H9 (cell line): ENCODE measurements around the gene LIMA1. TPM values are rescaled to one million over a fixed set of nuclear protein-coding genes. Genes with fewer than 3 reads are reported as not detected.
"Not testable (repeated sequence)": the region's sequence is repeated elsewhere in the genome, so short reads cannot be mapped to it uniquely, and the experiment has no call there.

Experiments
- DNase-seq: peaks from one replicate; pipeline ENCODE4 v3.0.0-alpha.2; 2017
- H2AFZ ChIP-seq: one replicate; pipeline ENCODE4 v1.6.1; 2013; ENCODE audit warnings: mild to moderate bottlenecking, low read length, control low read depth, moderate library complexity
- H2AK5ac ChIP-seq: 2 replicates; pipeline ENCODE4 v1.6.1; 2013; ENCODE audit warnings: low read length, control low read depth, mixed read lengths; ENCODE audit not compliant: insufficient read length
- H2BK120ac ChIP-seq: one replicate; pipeline ENCODE4 v1.6.1; 2013; ENCODE audit warnings: low read depth, mild to moderate bottlenecking, low read length, control low read depth, inconsistent platforms; ENCODE audit not compliant: poor library complexity, severe bottlenecking
- H2BK12ac ChIP-seq: 2 replicates; pipeline ENCODE4 v1.6.1; 2013; ENCODE audit warnings: low read length, control low read depth, mixed read lengths, low read depth; ENCODE audit not compliant: insufficient read length
- H2BK15ac ChIP-seq: 2 replicates; pipeline ENCODE4 v1.6.1; 2013; ENCODE audit warnings: low read depth, low read length, control low read depth
- H2BK20ac ChIP-seq: one replicate; pipeline ENCODE4 v1.6.1; 2013; ENCODE audit warnings: low read depth, mild to moderate bottlenecking, low read length, control low read depth, inconsistent platforms; ENCODE audit not compliant: poor library complexity, severe bottlenecking
- H2BK5ac ChIP-seq: 2 replicates; pipeline ENCODE4 v1.6.1; 2013; ENCODE audit warnings: low read length, control low read depth, mixed read lengths; ENCODE audit not compliant: insufficient read length
- H3K14ac ChIP-seq: 2 replicates; pipeline ENCODE4 v1.6.1; 2013; ENCODE audit warnings: low read length, control low read depth; ENCODE audit not compliant: insufficient read depth
- H3K18ac ChIP-seq: 2 replicates; pipeline ENCODE4 v1.6.1; 2013; ENCODE audit warnings: low read depth, mild to moderate bottlenecking, mixed read lengths, low read length, control low read depth; ENCODE audit not compliant: insufficient read length
- H3K23ac ChIP-seq: 2 replicates; pipeline ENCODE4 v1.6.1; 2013; ENCODE audit warnings: low read length, control low read depth, mixed read lengths, low read depth; ENCODE audit not compliant: insufficient read length
- H3K23me2 ChIP-seq: 2 replicates; pipeline ENCODE4 v1.6.1; 2013; ENCODE audit warnings: low read depth, mild to moderate bottlenecking, mixed read lengths, low read length, control low read depth; ENCODE audit not compliant: insufficient read length, poor library complexity, severe bottlenecking
- H3K27ac ChIP-seq: 2 replicates; pipeline ENCODE4 v1.5.1; 2013; ENCODE audit warnings: low read length, control low read depth, mixed read lengths, low read depth; ENCODE audit not compliant: insufficient read length
- H3K27me3 ChIP-seq: 2 replicates; pipeline ENCODE4 v1.6.1; 2013; ENCODE audit warnings: low read length, control low read depth, inconsistent platforms; ENCODE audit not compliant: insufficient read depth
- H3K4ac ChIP-seq: 2 replicates; pipeline ENCODE4 v1.6.1; 2013; ENCODE audit warnings: low read depth, mild to moderate bottlenecking, control low read depth, inconsistent platforms, low read length, moderate library complexity
- H3K4me1 ChIP-seq: 2 replicates; pipeline ENCODE4 v1.6.1; 2013; ENCODE audit warnings: low read length, control low read depth, inconsistent platforms; ENCODE audit not compliant: insufficient read depth
- H3K4me2 ChIP-seq: 2 replicates; pipeline ENCODE4 v1.6.1; 2013; ENCODE audit warnings: low read length, control low read depth, mixed read lengths; ENCODE audit not compliant: insufficient read length, insufficient read depth
- H3K56ac ChIP-seq: 2 replicates; pipeline ENCODE4 v1.6.1; 2013; ENCODE audit warnings: low read depth, mild to moderate bottlenecking, mixed read lengths, low read length, control low read depth; ENCODE audit not compliant: insufficient read length
- H3K79me1 ChIP-seq: 2 replicates; pipeline ENCODE4 v1.6.1; 2013; ENCODE audit warnings: low read depth, mild to moderate bottlenecking, moderate library complexity, low read length, control low read depth, inconsistent platforms; ENCODE audit not compliant: insufficient read depth, poor library complexity, severe bottlenecking
- H3K79me2 ChIP-seq: 2 replicates; pipeline ENCODE4 v1.6.1; 2013; ENCODE audit warnings: low read length, control low read depth, inconsistent platforms; ENCODE audit not compliant: insufficient read depth
- H3K9ac ChIP-seq: 2 replicates; pipeline ENCODE4 v1.6.1; 2013; ENCODE audit warnings: low read length, control low read depth, mixed read lengths; ENCODE audit not compliant: insufficient read length; ENCODE audit errors: extremely low read depth
- H3K9me3 ChIP-seq: one replicate; pipeline ENCODE4 v1.6.1; 2013; ENCODE audit warnings: low read depth, low read length, inconsistent platforms; ENCODE audit not compliant: control insufficient read depth
- H3T11ph ChIP-seq: one replicate; pipeline ENCODE4 v1.6.1; 2013; ENCODE audit warnings: mild to moderate bottlenecking, low read length, control low read depth, inconsistent platforms
- H4K20me1 ChIP-seq: one replicate; pipeline ENCODE4 v1.6.1; 2013; ENCODE audit not compliant: control insufficient read depth, insufficient read length, insufficient read depth
- H4K5ac ChIP-seq: 2 replicates; pipeline ENCODE4 v1.6.1; 2013; ENCODE audit warnings: low read depth, mild to moderate bottlenecking, mixed read lengths, low read length, control low read depth; ENCODE audit not compliant: insufficient read length
- H4K8ac ChIP-seq: replicated peaks from 2 replicates; pipeline ENCODE4 v1.6.1; 2013; ENCODE audit warnings: low read length, control low read depth, mixed read lengths, low read depth; ENCODE audit not compliant: insufficient read length
- H4K91ac ChIP-seq: 2 replicates; pipeline ENCODE4 v1.6.1; 2013; ENCODE audit warnings: low read depth, mild to moderate bottlenecking, moderate library complexity, mixed read lengths, low read length, control low read depth; ENCODE audit not compliant: insufficient read length
- H3K27ac Mint-ChIP-seq, 3 experiments: 2 replicates in 2 of 3; 3 replicates in 1 of 3; pipeline ENCODE4 v1.8.0; 2020 to 2021; ENCODE audit warnings: mixed read lengths in 3 of 3, mild to moderate bottlenecking in 1 of 3, moderate library complexity in 1 of 3
- H3K27me3 Mint-ChIP-seq: 2 replicates; pipeline ENCODE4 v1.8.0; 2021; ENCODE audit warnings: low read depth, mild to moderate bottlenecking, moderate library complexity, mixed read lengths
- H3K36me3 Mint-ChIP-seq, 3 experiments: 2 replicates in 2 of 3; 3 replicates in 1 of 3; pipeline ENCODE4 v1.8.0; 2020 to 2021; ENCODE audit warnings: low read depth in 3 of 3, mixed read lengths in 3 of 3; ENCODE audit not compliant: insufficient read depth in 1 of 3
- H3K4me1 Mint-ChIP-seq, 2 experiments: 2 replicates each; pipeline ENCODE4 v1.8.0; 2020; ENCODE audit warnings: mixed read lengths in 2 of 2
- H3K4me3 Mint-ChIP-seq, 2 experiments: 2 replicates in 1 of 2; 3 replicates in 1 of 2; pipeline ENCODE4 v1.8.0; 2020 to 2021; ENCODE audit warnings: mild to moderate bottlenecking in 2 of 2, mixed read lengths in 2 of 2, moderate library complexity in 1 of 2
- H3K9me3 Mint-ChIP-seq, 2 experiments: 2 replicates in 1 of 2; 3 replicates in 1 of 2; pipeline ENCODE4 v1.8.0; 2020; ENCODE audit warnings: mild to moderate bottlenecking in 2 of 2, mixed read lengths in 2 of 2, moderate library complexity in 1 of 2
- CTCF ChIP-seq: fragments of 200-600 bp; sonication (generic); conservative IDR thresholded peaks from 3 replicates; pipeline ENCODE4 v1.8.0; 2021; ENCODE audit warnings: antibody characterized with exemption, mild to moderate bottlenecking
- WGBS: extraction: QIAGEN DNeasy Blood & Tissue Kit; methylation state at CpG from one replicate; pipeline ENCODE4 v1.1.7; 2013; ENCODE audit warnings: missing lambda C conversion rate, low lambda C conversion rate, mixed read lengths; ENCODE audit not compliant: insufficient read length; ENCODE audit errors: extremely low coverage; 5-methylcytosine and 5-hydroxymethylcytosine counted together
- total RNA-seq: library from RNA; stranded (reverse); gene quantifications from 2 replicates; pipeline ENCODE4 v1.2.1, GENCODE V29; 2021

LIMA1 gene
- total RNA-seq, 1 experiment from 2014 or later, result 40.8 TPM

GRCh38 chr12:50219544-50219943, 63.8 kb downstream of the LIMA1 start:
- Histone ChIP-seq H3T11ph (no peak overlapping the region), H4K5ac (no peak overlapping the region), H2BK15ac (no peak overlapping the region), H3K9me3 (no peaks in the 10 kb centered on the region), H2AFZ (no peak overlapping the region), H4K8ac (no peak overlapping the region), H3K23me2 (peaks cover 8% of the 10 kb centered on the region), H4K20me1 (no peaks in the 10 kb centered on the region), H3K9ac (no peak overlapping the region), H3K14ac (no peak overlapping the region), H2AK5ac (no peak overlapping the region), H4K91ac (no peak overlapping the region), H3K4me2 (no peak overlapping the region), H3K79me2 (peaks cover 12% of the 10 kb centered on the region; the same call in 1 of the 2 replicates), H3K23ac (no peak overlapping the region), H3K27me3 (no peaks in the 10 kb centered on the region), H2BK5ac (no peak overlapping the region), H2BK120ac (no peak overlapping the region), H3K79me1 (peaks cover 4% of the 10 kb centered on the region), H3K4ac (no peak overlapping the region), H2BK20ac (no peak overlapping the region), H2BK12ac (no peak overlapping the region), H3K27ac (no peak overlapping the region), H3K56ac (no peak overlapping the region), H3K18ac (no peak overlapping the region), H3K4me1 (no peaks in the 10 kb centered on the region)
- H3K9me3 Mint-ChIP-seq, result no peaks in the 10 kb centered on the region
- no peak for DNase-seq
- H3K4me3 Mint-ChIP-seq, result peak overlapping the region in 1 of 2 experiments; percentile 10; a peak in 2 of 5 replicates
- H3K27me3 Mint-ChIP-seq, result no peaks in the 10 kb centered on the region
- WGBS, result no CpG with 5 or more reads among the region's 2 CpGs
- peaks cover 0 to 12% (median 2%) of the 10 kb centered on the region in 3 experiments; a peak in 5 of 7 replicates for H3K36me3 Mint-ChIP-seq
- H3K27ac Mint-ChIP-seq, result no peak overlapping the region
- peaks cover 18 to 22% of the 10 kb centered on the region in 2 experiments for H3K4me1 Mint-ChIP-seq
- TF ChIP-seq CTCF, result no peak

DNA sequence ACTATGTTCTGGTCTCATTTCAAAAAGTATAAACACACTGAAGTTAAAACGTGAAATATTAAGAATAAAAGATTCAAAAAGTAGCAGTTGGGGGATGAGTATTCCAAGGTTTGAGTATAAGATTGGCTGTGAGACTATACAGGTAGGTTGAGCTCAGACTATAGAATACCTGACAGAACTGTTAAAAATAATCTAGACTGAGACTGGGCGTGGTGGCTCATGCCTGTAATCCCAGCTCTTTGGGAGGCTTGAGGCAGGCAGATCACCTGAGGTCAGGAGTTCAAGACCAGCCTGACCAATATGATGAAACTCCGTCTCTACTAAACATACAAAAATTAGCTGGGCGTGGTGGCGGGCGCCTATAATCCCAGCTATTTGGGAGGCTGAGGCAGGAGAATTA, 64.3 kb downstream of the LIMA1 start:
- not testable (repeated sequence) for H2BK5ac ChIP-seq, H3K27me3 Mint-ChIP-seq, H2AK5ac ChIP-seq, H3K9ac ChIP-seq, H2AFZ ChIP-seq, H3K27me3 ChIP-seq, H3K23ac ChIP-seq, H3K9me3 Mint-ChIP-seq, H3K4me3 Mint-ChIP-seq, DNase-seq, H2BK15ac ChIP-seq, H4K8ac ChIP-seq, H2BK120ac ChIP-seq, H3K4me1 ChIP-seq, H3K56ac ChIP-seq, H3K27ac ChIP-seq, H4K5ac ChIP-seq, H3K9me3 ChIP-seq, H2BK20ac ChIP-seq, H2BK12ac ChIP-seq, H4K20me1 ChIP-seq, H3T11ph ChIP-seq, H3K27ac Mint-ChIP-seq, H3K4me2 ChIP-seq, H3K79me1 ChIP-seq, H3K18ac ChIP-seq, H3K23me2 ChIP-seq, H3K14ac ChIP-seq, H3K4ac ChIP-seq, H4K91ac ChIP-seq
- peaks cover 12% of the 10 kb centered on the region; the same call in 1 of the 2 replicates for H3K79me2 ChIP-seq
- Mint-ChIP-seq H3K36me3 (peaks cover 0 to 12% (median 2%) of the 10 kb centered on the region in 3 experiments; a peak in 5 of 7 replicates), H3K4me1 (peaks cover 13 to 16% of the 10 kb centered on the region in 2 experiments)
- WGBS, result no CpG with 5 or more reads among the region's 6 CpGs
